Endothelial cell (in vitro differentiated cells): Measurements from ENCODE around the gene FCGBP. TPM values are rescaled to one million over a fixed set of nuclear protein-coding genes. Genes with fewer than 3 reads are reported as not detected.

ENCODE experiments used
- DNase-seq: peaks from one replicate; pipeline ENCODE4 v3.0.0; 2021; ENCODE audit warnings: low spot score
- H3K27ac Mint-ChIP-seq: one replicate; pipeline ENCODE4 v1.8.0; 2021; ENCODE audit warnings: mixed read lengths, inconsistent platforms; ENCODE audit not compliant: unreplicated experiment
- H3K27me3 Mint-ChIP-seq: one replicate; pipeline ENCODE4 v1.8.0; 2021; ENCODE audit warnings: mild to moderate bottlenecking, moderate library complexity, mixed read lengths, inconsistent platforms; ENCODE audit not compliant: unreplicated experiment
- H3K36me3 Mint-ChIP-seq: one replicate; pipeline ENCODE4 v1.8.0; 2021; ENCODE audit warnings: mild to moderate bottlenecking, low read depth, mixed read lengths, inconsistent platforms; ENCODE audit not compliant: unreplicated experiment
- H3K4me1 Mint-ChIP-seq: one replicate; pipeline ENCODE4 v1.8.0; 2021; ENCODE audit warnings: mild to moderate bottlenecking, mixed read lengths, inconsistent platforms; ENCODE audit not compliant: unreplicated experiment
- H3K4me3 Mint-ChIP-seq: one replicate; pipeline ENCODE4 v1.8.0; 2021; ENCODE audit warnings: mild to moderate bottlenecking, mixed read lengths, inconsistent platforms; ENCODE audit not compliant: unreplicated experiment
- H3K9me3 Mint-ChIP-seq: one replicate; pipeline ENCODE4 v1.8.0; 2021; ENCODE audit warnings: mixed read lengths, inconsistent platforms; ENCODE audit not compliant: unreplicated experiment
- CTCF ChIP-seq: fragments of 200-600 bp; sonication (generic); IDR thresholded peaks from one replicate; pipeline ENCODE4 v1.5.0; 2021; ENCODE audit warnings: antibody characterized with exemption; ENCODE audit not compliant: unreplicated experiment
- total RNA-seq: library from RNA; stranded (reverse); fragmentation: NEBNext Ultra II Directional; extraction: Animal tissue kit (Norgen Biotek cat#: 25700); gene quantifications from one replicate; pipeline ENCODE4 v1.2.1, GENCODE V29; 2021; ENCODE audit not compliant: unreplicated experiment

FCGBP gene
- total RNA-seq, 1 donor from 2014 or later: 1.8 TPM

GRCh38 chr19:39953915-39954314 is 19.5 kb upstream of the FCGBP start:
- no peaks in the 10 kb centered on the region for H3K9me3 Mint-ChIP-seq
- peaks cover 13% of the 10 kb centered on the region for H3K4me1 Mint-ChIP-seq
- DNase-seq: no peak
- no peaks in the 10 kb centered on the region for H3K36me3 Mint-ChIP-seq
- no peak overlapping the region for H3K4me3 Mint-ChIP-seq
- peaks cover 3% of the 10 kb centered on the region for H3K27me3 Mint-ChIP-seq
- TF ChIP-seq CTCF: no peak
- no peak overlapping the region for H3K27ac Mint-ChIP-seq

GRCh38 chr19:39951686-39952085 is 17.3 kb upstream of the FCGBP start:
- H3K27me3 Mint-ChIP-seq: peaks cover 5% of the 10 kb centered on the region
- no peak overlapping the region for H3K27ac Mint-ChIP-seq
- no peak overlapping the region for H3K4me3 Mint-ChIP-seq
- peaks cover 13% of the 10 kb centered on the region for H3K4me1 Mint-ChIP-seq
- H3K36me3 Mint-ChIP-seq: no peaks in the 10 kb centered on the region
- no peaks in the 10 kb centered on the region for H3K9me3 Mint-ChIP-seq
- no peak for DNase-seq
- TF ChIP-seq CTCF: no peak

- Mint-ChIP-seq H3K4me1 (peaks cover 13% of the 10 kb centered on the region), H3K4me3 (no peak overlapping the region), H3K36me3 (no peaks in the 10 kb centered on the region), H3K27ac (no peak overlapping the region), H3K27me3 (peaks cover 5% of the 10 kb centered on the region), H3K9me3 (no peaks in the 10 kb centered on the region)
- DNase-seq: no peak
- TF ChIP-seq CTCF: no peak
Observed at GRCh38 chr19:39951065-39951650, 16.7 kb upstream of the FCGBP start.

- no peak overlapping the region for H3K27ac Mint-ChIP-seq
- no peaks in the 10 kb centered on the region for H3K36me3 Mint-ChIP-seq
- H3K27me3 Mint-ChIP-seq: peaks cover 5% of the 10 kb centered on the region
- TF ChIP-seq CTCF: no peak
- peaks cover 15% of the 10 kb centered on the region for H3K4me1 Mint-ChIP-seq
- H3K9me3 Mint-ChIP-seq: no peaks in the 10 kb centered on the region
- no peak overlapping the region for H3K4me3 Mint-ChIP-seq
- no peak for DNase-seq
Observed at GRCh38 chr19:39949026-39949747, 14.8 kb upstream of the FCGBP start.

- Mint-ChIP-seq H3K4me3 (no peak overlapping the region), H3K9me3 (no peaks in the 10 kb centered on the region), H3K27ac (no peak overlapping the region), H3K4me1 (peaks cover 22% of the 10 kb centered on the region), H3K27me3 (peaks cover 5% of the 10 kb centered on the region), H3K36me3 (no peaks in the 10 kb centered on the region)
- no peak for TF ChIP-seq CTCF
- no peak for DNase-seq
Observed at GRCh38 chr19:39946532-39946931, 12.1 kb upstream of the FCGBP start.
